SK-N-SH (cell line): ENCODE data around the gene HK3. TPM values are rescaled to one million over a fixed set of nuclear protein-coding genes. Genes with fewer than 3 reads are reported as not detected.

ENCODE experiments used
- CTCF ChIA-PET: fragments of 300-600, 350-600 bp; formaldehyde crosslinking; extraction: SDS; loops from one replicate; lab custom pipeline; 2021; lab: Yijun Ruan, JAX
- POLR2A ChIA-PET: fragments of 350-600 bp; sonication (Branson Sonifier 250); formaldehyde crosslinking; extraction: SDS; loops from one replicate; lab custom pipeline; 2020; ENCODE audit warnings: antibody characterized with exemption, inconsistent platforms; lab: Yijun Ruan, JAX
- DNase-seq: peaks from one replicate; pipeline ENCODE4 v3.0.0; 2012
- H2AFZ ChIP-seq: fragments of 200-600 bp; sonication (generic); 2 replicates; pipeline ENCODE4 v1.8.1; 2016; ENCODE audit warnings: antibody characterized with exemption, mild to moderate bottlenecking, low read depth
- H3F3A ChIP-seq: fragments of 200-600 bp; sonication (generic); replicated peaks from 2 replicates; pipeline ENCODE3; 2016; ENCODE audit warnings: antibody characterized with exemption, mild to moderate bottlenecking; ENCODE audit not compliant: insufficient read depth
- H3K27ac ChIP-seq, 2 experiments: fragments of 200-500 bp in 1 of 2; fragments of 200-600 bp in 1 of 2; sonication (Bioruptor generic) in 1 of 2; sonication (generic), shearing (Covaris generic) in 1 of 2; 2 replicates each; pipeline versions ENCODE4 v1.5.1 to v1.6.1; 2014 to 2016; ENCODE audit warnings: low read depth in 2 of 2, inconsistent platforms in 1 of 2, low read length in 1 of 2, mild to moderate bottlenecking in 1 of 2, mixed read lengths in 1 of 2
- H3K27me3 ChIP-seq: fragments of 200-600 bp; sonication (generic), shearing (Covaris generic); 2 replicates; pipeline ENCODE4 v1.6.1; 2016; ENCODE audit warnings: mixed run types; ENCODE audit not compliant: insufficient read depth
- H3K36me3 ChIP-seq, 2 experiments: fragments of 200-500 bp in 1 of 2; fragments of 200-600 bp in 1 of 2; sonication (Bioruptor generic) in 1 of 2; sonication (generic) in 1 of 2; replicated peaks in 1 of 2; 2 replicates each; pipeline versions ENCODE3 to v1.5.1; 2014 to 2016; ENCODE audit warnings: low read length in 1 of 2, mild to moderate bottlenecking in 1 of 2; ENCODE audit not compliant: insufficient read depth in 2 of 2, control insufficient read depth in 1 of 2
- H3K4me1 ChIP-seq, 2 experiments: fragments of 200-500 bp in 1 of 2; fragments of 200-600 bp in 1 of 2; sonication (Bioruptor generic) in 1 of 2; sonication (generic), shearing (Covaris generic) in 1 of 2; 2 replicates each; pipeline versions ENCODE4 v1.5.1 to v1.6.1; 2014 to 2016; ENCODE audit warnings: low read depth in 1 of 2, low read length in 1 of 2, mixed run types in 1 of 2; ENCODE audit not compliant: insufficient read depth in 2 of 2, control insufficient read depth in 1 of 2
- H3K4me2 ChIP-seq: fragments of 200-600 bp; sonication (generic), shearing (Covaris generic); 2 replicates; pipeline ENCODE4 v1.6.1; 2017; ENCODE audit warnings: mixed run types
- H3K4me3 ChIP-seq, 2 experiments: fragments of 200-500 bp in 1 of 2; fragments of 200-600 bp in 1 of 2; sonication (Bioruptor generic) in 1 of 2; sonication (generic), shearing (Covaris generic) in 1 of 2; 2 replicates each; pipeline versions ENCODE4 v1.5.1 to v1.8.1; 2014 to 2016; ENCODE audit warnings: low read depth in 2 of 2, inconsistent platforms in 1 of 2, low read length in 1 of 2, mild to moderate bottlenecking in 1 of 2, mixed read lengths in 1 of 2, moderate library complexity in 1 of 2
- H3K79me2 ChIP-seq: fragments of 200-600 bp; sonication (generic); 2 replicates; pipeline ENCODE4 v1.8.1; 2017; ENCODE audit warnings: mild to moderate bottlenecking; ENCODE audit not compliant: insufficient read depth
- H3K9ac ChIP-seq: fragments of 200-600 bp; sonication (generic); 2 replicates; pipeline ENCODE4 v1.6.1; 2017; ENCODE audit warnings: mixed run types
- H3K9me2 ChIP-seq: fragments of 200-600 bp; sonication (generic); 2 replicates; pipeline ENCODE4 v1.6.1; 2017; ENCODE audit warnings: mixed run types
- H3K9me3 ChIP-seq: fragments of 200-600 bp; sonication (generic); 2 replicates; pipeline ENCODE4 v1.6.1; 2017; ENCODE audit warnings: mixed run types, mild to moderate bottlenecking, moderate library complexity
- H4K20me1 ChIP-seq: fragments of 200-600 bp; sonication (generic); 2 replicates; pipeline ENCODE4 v1.6.1; 2017; ENCODE audit warnings: mild to moderate bottlenecking, mixed run types; ENCODE audit not compliant: insufficient read depth
- EP300 ChIP-seq, 2 experiments: IDR thresholded peaks; 2 replicates each; pipeline versions ENCODE4 v1.4.0 to v1.6.1; 2012; ENCODE audit warnings: borderline replicate concordance in 1 of 2, low read depth in 1 of 2, low read length in 1 of 2
- FOXJ3 ChIP-seq: sonication (generic); formaldehyde crosslinking; IDR thresholded peaks from 2 replicates; pipeline ENCODE4 v1.5.1; 2020; ENCODE audit warnings: mild to moderate bottlenecking, missing genetic modification reagents
- FOXM1 ChIP-seq: IDR thresholded peaks from 2 replicates; pipeline ENCODE4 v1.4.0; 2012; ENCODE audit warnings: low read depth, mild to moderate bottlenecking
- GATA2 ChIP-seq: sonication (generic); formaldehyde crosslinking; IDR thresholded peaks from 2 replicates; pipeline ENCODE4 v1.5.0; 2020; ENCODE audit warnings: mild to moderate bottlenecking, missing genetic modification reagents
- MAX ChIP-seq: IDR thresholded peaks from 2 replicates; pipeline ENCODE4 v1.4.0; 2012; ENCODE audit warnings: low read depth
- MXI1 ChIP-seq: IDR thresholded peaks from 2 replicates; pipeline ENCODE4 v1.6.1; 2012; ENCODE audit warnings: mild to moderate bottlenecking, low read depth, low read length, improper control_type of control experiment
- NFIC ChIP-seq: IDR thresholded peaks from 2 replicates; pipeline ENCODE4 v1.4.0; 2012; ENCODE audit warnings: borderline replicate concordance
- RAD21 ChIP-seq: IDR thresholded peaks from 2 replicates; pipeline ENCODE4 v1.6.1; 2012; ENCODE audit warnings: mild to moderate bottlenecking, low read length
- RCOR1 ChIP-seq: fragments of 150-350 bp; IDR thresholded peaks from 2 replicates; pipeline ENCODE4 v1.6.1; 2017; ENCODE audit warnings: antibody characterized with exemption, low read length
- RFX5 ChIP-seq: IDR thresholded peaks from 2 replicates; pipeline ENCODE4 v1.6.1; 2012; ENCODE audit warnings: mild to moderate bottlenecking, improper control_type of control experiment, low read length
- SMC3 ChIP-seq: IDR thresholded peaks from 2 replicates; pipeline ENCODE4 v1.6.1; 2012; ENCODE audit warnings: low read depth, low read length, improper control_type of control experiment
- WGBS: methylation state at CpG from one replicate; pipeline ENCODE4 v1.1.6; 2017; ENCODE audit warnings: low lambda C conversion rate; 5-methylcytosine and 5-hydroxymethylcytosine counted together
- polyA plus RNA-seq, 3 experiments: library from polyadenylated mRNA; depleted of rRNA; stranded (reverse); fragments of >200 nt; gene quantifications; 2 replicates each; pipeline ENCODE4 v1.2.3, GENCODE V29; 2012

HK3 gene
- polyA plus RNA-seq, 1 of the 3 experiments (the other 2 are of a cell fraction), result 0.02 TPM

DNA sequence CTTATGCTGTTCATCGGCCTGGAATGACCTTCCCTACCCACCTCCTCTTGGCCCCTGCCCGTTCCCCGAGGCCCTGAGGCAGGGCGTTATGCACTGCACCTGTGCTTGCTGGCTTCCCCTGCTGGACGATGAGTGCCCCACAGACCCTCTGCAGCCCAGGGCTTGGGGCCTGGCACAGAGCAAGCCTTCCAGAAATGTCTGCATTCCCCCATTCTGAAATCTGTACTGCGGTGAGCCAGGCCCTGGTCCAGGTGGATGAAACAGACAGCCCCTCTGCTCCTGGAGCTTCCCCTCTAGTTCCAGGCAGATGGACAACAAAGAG lies 53.8 kb downstream of the HK3 start:
- H4K20me1 ChIP-seq, result no peaks in the 10 kb centered on the region
- H3F3A ChIP-seq, result no peaks in the 10 kb centered on the region
- no peaks in the 10 kb centered on the region for H3K27me3 ChIP-seq
- DNase-seq, result no peak
- peak overlapping the region in 1 of 2 experiments; percentile 3; a peak in 1 of 4 replicates for H3K4me3 ChIP-seq
- no peak overlapping the region for H3K4me2 ChIP-seq
- no peaks in the 10 kb centered on the region for H3K79me2 ChIP-seq
- no peaks in the 10 kb centered on the region for H3K9me2 ChIP-seq
- POLR2A ChIA-PET, result interaction anchor here (1.3 to 2.5 kb wide), 5 partner anchors 10 to 39 kb away, joined by 3 to 16 read pairs (median 4); no protein-coding TSS in a partner anchor
- H2AFZ ChIP-seq, result no peak overlapping the region
- no peaks in the 10 kb centered on the region for H3K36me3 ChIP-seq
- no peaks in the 10 kb centered on the region for H3K9me3 ChIP-seq
- TF ChIP-seq RCOR1 (peak; percentile 39; the same call in 1 of the 2 replicates), EP300 (IDR thresholded peaks at IDR 0.05; ENCODE audit: borderline replicate concordance in 1 of 2, low read depth in 1 of 2, low read length in 1 of 2) (peak in 1 of 2 experiments; percentile 60; a peak in 1 of 4 replicates), FOXM1 (no peak), RAD21 (peak; percentile 42), SMC3 (peak; percentile 32; the same call in 1 of the 2 replicates)
- TF ChIP-seq, all 33 proteins: peak for 4
- CTCF ChIA-PET, result interaction anchor here (0.9 to 2.1 kb wide), 8 partner anchors 10 to 185 kb away, joined by 3 to 7 read pairs (median 4); no protein-coding TSS in a partner anchor
- Histone ChIP-seq H3K9ac (no peak overlapping the region), H3K4me1 (peaks cover 0 to 51% of the 10 kb centered on the region in 2 experiments; a peak in 1 of 4 replicates), H3K27ac (peak overlapping the region in 1 of 2 experiments; percentile 95; a peak in 3 of 4 replicates)
- WGBS, result 32% methylated on average over 5 of the region's 6 CpGs

- DNase-seq, result peak; percentile 89
- H3K4me2 ChIP-seq, result no peak overlapping the region
- TF ChIP-seq NFIC, result peak; percentile 69; the same call in 1 of the 2 replicates
- no peak for TF ChIP-seq RAD21
- no peak for TF ChIP-seq MAX
- TF ChIP-seq MXI1, result peak; percentile 68
- no peak for TF ChIP-seq RFX5
- TF ChIP-seq GATA2, result peak; percentile 66
- peak; percentile 78; the same call in 1 of the 2 replicates for TF ChIP-seq FOXJ3 (CRISPR knock-in tag)
- H3K9me3 ChIP-seq, result no peaks in the 10 kb centered on the region
- CTCF ChIA-PET, result interaction anchor here (0.9 to 2.1 kb wide), 8 partner anchors 10 to 144 kb away, joined by 3 to 7 read pairs (median 4); no protein-coding TSS in a partner anchor
- 38% methylated on average over 20 of the region's 21 CpGs for WGBS
- no peaks in the 10 kb centered on the region for H3K27me3 ChIP-seq
- no peaks in the 10 kb centered on the region for H3K36me3 ChIP-seq
- H2AFZ ChIP-seq, result no peak overlapping the region
- H3K9ac ChIP-seq, result no peak overlapping the region
- POLR2A ChIA-PET, result interaction anchor here (1.3 to 2.5 kb wide), 5 partner anchors 9 to 40 kb away, joined by 3 to 16 read pairs (median 4); no protein-coding TSS in a partner anchor
- peak overlapping the region in 1 of 2 experiments; percentile 3; a peak in 1 of 4 replicates for H3K4me3 ChIP-seq
- peak overlapping the region in 1 of 2 experiments; percentile 95; a peak in 3 of 4 replicates for H3K27ac ChIP-seq
- no peaks in the 10 kb centered on the region for H3K79me2 ChIP-seq
- H4K20me1 ChIP-seq, result no peaks in the 10 kb centered on the region
- H3F3A ChIP-seq, result no peaks in the 10 kb centered on the region
- H3K9me2 ChIP-seq, result no peaks in the 10 kb centered on the region
- H3K4me1 ChIP-seq, result peaks cover 0 to 56% of the 10 kb centered on the region in 2 experiments; a peak in 1 of 4 replicates
Observed at GRCh38 chr5:176844706-176845391, 54.3 kb downstream of the HK3 start.
